Activated naive CD4-positive, alpha-beta T cell treated with anti-CD3 and anti-CD28 coated beads, Interleukin-2, amount 50 U/mL, for 72 hours (primary cell): ENCODE results near the gene NSRP1. TPM values are rescaled to one million over a fixed set of nuclear protein-coding genes. Genes with fewer than 3 reads are reported as not detected.
"Not testable (repeated sequence)": the region's sequence is repeated elsewhere in the genome, so short reads cannot be mapped to it uniquely, and the experiment has no call there.

Experiments
- ATAC-seq, 2 donors: fragments of 150-1000 bp; cut with Tn5 transposase; 2 replicates each; pipeline ENCODE4 v1.10.0; 2021; ENCODE audit warnings: mild to moderate bottlenecking in 2 of 2, moderate library complexity in 2 of 2
- DNase-seq, 2 donors: peaks; one replicate each; pipeline ENCODE4 v3.0.0; 2021 to 2022; ENCODE audit warnings: low spot score in 2 of 2
- H3K27ac Mint-ChIP-seq, 2 donors: one replicate each; pipeline ENCODE4 v1.8.0; 2022; ENCODE audit warnings: mild to moderate bottlenecking in 2 of 2, mixed read lengths in 2 of 2
- H3K36me3 Mint-ChIP-seq, 2 donors: one replicate each; pipeline ENCODE4 v1.8.0; 2022; ENCODE audit warnings: mixed read lengths in 2 of 2
- H3K9me3 Mint-ChIP-seq, 2 donors: one replicate each; pipeline ENCODE4 v1.8.0; 2022; ENCODE audit warnings: mixed read lengths in 2 of 2
- total RNA-seq, 2 donors: library from RNA; stranded (reverse); gene quantifications; one replicate each; pipeline ENCODE4 v1.2.3, GENCODE V29; 2022

Gene NSRP1
- total RNA-seq, 2 donors from 2014 or later, result 22.0 to 33.6 TPM

DNA sequence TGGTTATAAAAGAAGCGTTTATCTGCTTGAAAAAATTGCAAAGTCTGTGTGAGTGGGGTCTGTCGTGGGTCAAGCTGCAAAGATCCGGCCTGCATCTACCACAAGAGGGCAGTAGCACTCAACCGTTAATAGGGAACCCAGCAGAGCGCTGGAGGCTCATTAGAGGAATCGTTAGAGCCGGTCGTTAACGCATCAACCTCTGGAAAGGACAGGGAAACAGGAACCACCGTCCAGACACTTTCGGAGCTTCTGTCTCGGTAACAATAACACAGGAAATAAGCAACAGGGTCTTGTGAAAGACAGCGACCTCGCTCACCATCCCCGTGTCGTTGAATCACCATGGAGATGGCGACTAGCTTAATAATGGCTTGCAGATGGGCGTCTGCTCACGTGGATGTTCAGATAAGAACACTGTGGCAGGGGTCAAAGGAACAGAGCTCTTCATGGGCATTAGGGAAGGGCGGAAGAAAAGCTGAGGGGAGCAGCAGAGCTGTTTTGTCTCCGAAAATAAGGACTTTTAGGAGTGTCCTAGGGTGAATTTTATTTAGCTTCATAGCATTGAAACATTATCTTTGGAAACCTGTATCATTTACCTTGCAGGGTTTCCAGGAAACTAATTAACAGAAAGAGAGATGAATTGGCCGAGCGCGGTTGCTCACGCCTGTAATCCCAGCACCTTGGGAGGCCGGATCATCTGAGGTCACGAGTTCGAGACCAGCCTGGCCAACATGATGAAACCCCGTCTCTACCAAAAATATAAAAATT, 11.9 kb upstream of the NSRP1 start:
- Mint-ChIP-seq H3K36me3 (no peaks in the 10 kb centered on the region), H3K27ac (no peak overlapping the region), H3K9me3 (no peaks in the 10 kb centered on the region)
- peak; percentile 67 to 72 for DNase-seq
- ATAC-seq, result peak; percentile 96 to 98

DNA sequence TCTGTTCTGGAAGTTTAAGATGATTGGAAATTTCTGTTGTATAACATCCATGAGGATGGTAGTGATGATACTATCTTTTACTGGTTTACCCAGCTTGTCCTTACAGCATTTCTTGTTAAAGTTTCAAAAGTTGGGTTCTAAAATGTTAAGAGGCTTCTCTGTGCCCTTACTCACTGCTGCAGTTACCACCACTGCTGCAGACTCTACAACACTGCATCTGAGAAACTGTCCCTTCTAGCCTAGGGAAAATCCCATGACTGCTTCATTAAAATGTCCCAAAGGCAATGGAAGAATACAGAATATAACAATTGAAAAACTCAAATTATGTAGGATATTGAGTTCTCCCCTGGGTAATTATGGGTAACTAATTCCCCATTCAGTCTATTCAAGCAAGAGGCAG, 3.8 kb upstream of the NSRP1 start:
- ATAC-seq, result peak; percentile 8 to 50
- H3K27ac Mint-ChIP-seq, result peak overlapping the region in 1 of 2 donors; percentile 81
- H3K9me3 Mint-ChIP-seq, result no peaks in the 10 kb centered on the region
- no peak for DNase-seq
- peaks cover 12 to 16% of the 10 kb centered on the region in 2 donors for H3K36me3 Mint-ChIP-seq

- Mint-ChIP-seq H3K9me3 (no peaks in the 10 kb centered on the region), H3K36me3 (peaks cover 12 to 20% of the 10 kb centered on the region in 2 donors), H3K27ac (peak overlapping the region in 1 of 2 donors; percentile 81)
- ATAC-seq (peak; percentile 38 to 44), DNase-seq (peak in 1 of 2 donors; percentile 20)
Measured at GRCh38 chr17:30113213-30113612, 3.4 kb upstream of the NSRP1 start.

GRCh38 chr17:30116345-30116660, 313 bp upstream of the NSRP1 start:
- Mint-ChIP-seq H3K27ac (peak overlapping the region; percentile 99 to 100), H3K9me3 (no peaks in the 10 kb centered on the region), H3K36me3 (peaks cover 20 to 36% of the 10 kb centered on the region in 2 donors)
- ATAC-seq (no peak), DNase-seq (no peak)

DNA sequence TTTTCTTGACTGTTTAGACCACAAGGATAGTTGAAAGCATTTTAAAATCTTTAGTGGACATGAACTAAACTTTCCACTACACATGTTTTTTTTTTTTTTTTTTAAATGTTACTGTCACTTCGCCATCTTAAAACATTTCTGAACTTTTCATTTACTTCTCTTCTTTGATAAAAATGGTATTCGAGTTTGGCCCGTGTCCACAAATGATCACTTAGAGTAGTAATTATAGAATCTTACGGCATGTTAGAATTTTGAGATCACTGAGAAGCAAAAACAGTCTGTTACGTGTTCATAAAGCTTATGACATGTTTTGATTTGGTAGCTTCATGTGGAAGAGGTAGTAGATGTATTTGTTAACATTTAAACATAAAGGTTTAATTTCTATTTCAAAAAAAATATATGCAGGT, 1.1 kb downstream of the NSRP1 start:
- ATAC-seq (no peak), DNase-seq (no peak)
- Mint-ChIP-seq H3K27ac (peak overlapping the region; percentile 99 to 100), H3K36me3 (peaks cover 20 to 44% of the 10 kb centered on the region in 2 donors), H3K9me3 (no peaks in the 10 kb centered on the region)

DNA sequence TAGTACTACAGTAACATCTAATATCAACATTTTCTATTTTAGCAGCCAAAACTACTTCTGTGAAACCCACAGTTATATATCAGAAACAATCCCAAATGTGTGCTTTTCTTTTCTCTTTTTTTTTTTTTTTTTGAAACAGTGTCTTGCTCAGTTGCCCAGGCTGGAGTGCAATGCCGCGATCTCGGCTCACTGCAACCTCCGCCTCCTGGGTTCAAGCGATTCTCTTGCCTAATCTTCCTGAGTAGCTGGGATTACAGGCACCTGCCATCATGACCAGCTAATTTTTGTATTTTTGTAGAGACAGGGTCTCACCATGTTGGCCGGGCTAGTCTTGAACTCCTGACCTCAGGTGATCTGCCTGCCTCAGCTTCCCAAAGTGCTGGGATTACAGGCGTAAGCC, 2.0 kb downstream of the NSRP1 start:
- ATAC-seq, DNase-seq, H3K9me3 Mint-ChIP-seq: not testable (repeated sequence)
- Mint-ChIP-seq H3K36me3 (peaks cover 20 to 44% of the 10 kb centered on the region in 2 donors), H3K27ac (peak overlapping the region; percentile 91 to 99)

- H3K9me3 Mint-ChIP-seq, result no peaks in the 10 kb centered on the region
- H3K36me3 Mint-ChIP-seq, result peaks cover 8 to 22% of the 10 kb centered on the region in 2 donors
- DNase-seq (no peak), ATAC-seq (no peak)
- peak overlapping the region in 1 of 2 donors; percentile 12 for H3K27ac Mint-ChIP-seq
Measured at GRCh38 chr17:30124273-30124796, 7.7 kb downstream of the NSRP1 start.

- no peak overlapping the region for H3K27ac Mint-ChIP-seq
- H3K36me3 Mint-ChIP-seq, result no peaks in the 10 kb centered on the region
- DNase-seq (no peak), ATAC-seq (no peak)
- H3K9me3 Mint-ChIP-seq, result no peaks in the 10 kb centered on the region
Measured at GRCh38 chr17:30130121-30130520, 13.5 kb downstream of the NSRP1 start.

GRCh38 chr17:30132615-30133014, 16.0 kb downstream of the NSRP1 start:
- Mint-ChIP-seq H3K27ac (no peak overlapping the region), H3K36me3 (no peaks in the 10 kb centered on the region), H3K9me3 (no peaks in the 10 kb centered on the region)
- no peak for ATAC-seq
- no peak for DNase-seq

- Mint-ChIP-seq H3K36me3 (peaks cover 0 to 6% of the 10 kb centered on the region in 2 donors), H3K27ac (no peak overlapping the region), H3K9me3 (no peaks in the 10 kb centered on the region)
- ATAC-seq (no peak), DNase-seq (no peak)
Measured at GRCh38 chr17:30133197-30133596, 16.6 kb downstream of the NSRP1 start.

GRCh38 chr17:30134551-30134950, 17.9 kb downstream of the NSRP1 start:
- Mint-ChIP-seq H3K36me3 (peaks cover 0 to 13% of the 10 kb centered on the region in 2 donors), H3K9me3 (no peaks in the 10 kb centered on the region), H3K27ac (no peak overlapping the region)
- ATAC-seq (no peak), DNase-seq (no peak)

GRCh38 chr17:30137158-30137557, 20.5 kb downstream of the NSRP1 start:
- no peak for ATAC-seq
- no peak overlapping the region for H3K27ac Mint-ChIP-seq
- no peak for DNase-seq
- no peaks in the 10 kb centered on the region for H3K9me3 Mint-ChIP-seq
- H3K36me3 Mint-ChIP-seq, result peaks cover 0 to 13% of the 10 kb centered on the region in 2 donors

GRCh38 chr17:30147860-30148259, 31.2 kb downstream of the NSRP1 start:
- not testable (repeated sequence) for H3K9me3 Mint-ChIP-seq, DNase-seq
- H3K36me3 Mint-ChIP-seq, result peaks cover 0 to 21% of the 10 kb centered on the region in 2 donors
- H3K27ac Mint-ChIP-seq, result peak overlapping the region in 1 of 2 donors; percentile 41
- peak in 1 of 2 donors; percentile 58 for ATAC-seq

GRCh38 chr17:30148376-30148775, 31.8 kb downstream of the NSRP1 start:
- peaks cover 0 to 21% of the 10 kb centered on the region in 2 donors for H3K36me3 Mint-ChIP-seq
- ATAC-seq (no peak), DNase-seq (no peak)
- H3K9me3 Mint-ChIP-seq, result no peaks in the 10 kb centered on the region
- H3K27ac Mint-ChIP-seq, result peak overlapping the region; percentile 41 to 61

DNA sequence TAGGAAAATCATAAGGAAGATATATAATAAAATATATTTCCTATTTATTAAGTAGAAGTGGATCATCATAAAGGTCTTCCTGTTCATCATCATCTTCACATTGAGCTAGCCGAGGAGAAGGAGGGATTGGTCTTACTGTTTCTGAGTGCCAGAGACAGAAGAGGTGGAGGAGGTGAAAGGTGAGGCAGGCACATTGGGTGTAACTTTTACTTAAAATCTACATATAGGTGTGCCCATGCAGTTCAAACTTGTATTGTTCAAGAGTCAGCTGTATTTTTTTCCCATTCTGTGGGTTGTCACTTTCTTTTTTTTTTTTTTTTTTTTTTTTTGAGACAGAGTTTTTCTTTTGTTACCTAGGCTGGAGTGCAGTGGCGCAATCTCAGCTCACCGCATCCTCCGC, 34.9 kb downstream of the NSRP1 start:
- Mint-ChIP-seq H3K9me3 (no peaks in the 10 kb centered on the region), H3K27ac (no peak overlapping the region), H3K36me3 (peaks cover 0 to 22% of the 10 kb centered on the region in 2 donors)
- ATAC-seq (no peak), DNase-seq (no peak)

DNA sequence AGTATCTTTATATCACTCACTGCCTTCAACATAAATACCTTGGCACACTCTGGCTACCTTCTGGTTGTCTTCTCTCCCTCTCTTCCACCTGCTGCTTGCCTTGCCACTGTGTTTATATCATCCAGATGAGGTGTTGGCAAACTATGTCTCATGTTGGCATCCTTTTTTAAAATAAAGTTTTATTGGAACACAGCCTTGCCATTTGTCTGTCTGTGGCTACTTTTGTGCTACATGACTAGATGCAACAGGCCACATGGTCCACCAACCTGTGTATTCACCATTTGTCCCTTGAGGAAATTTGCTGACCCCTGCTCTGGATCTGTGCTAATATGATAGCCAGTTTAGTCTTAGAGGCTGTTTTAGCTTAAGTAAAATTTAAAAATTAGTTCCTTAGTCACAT, 36.8 kb downstream of the NSRP1 start:
- peaks cover 3 to 38% of the 10 kb centered on the region in 2 donors for H3K36me3 Mint-ChIP-seq
- no peak overlapping the region for H3K27ac Mint-ChIP-seq
- peaks cover 0 to under 1% of the 10 kb centered on the region in 2 donors for H3K9me3 Mint-ChIP-seq
- DNase-seq (no peak), ATAC-seq (no peak)

- DNase-seq (no peak), ATAC-seq (no peak)
- Mint-ChIP-seq H3K36me3 (peaks cover 22 to 48% of the 10 kb centered on the region in 2 donors), H3K9me3 (peaks cover 7 to 10% of the 10 kb centered on the region in 2 donors), H3K27ac (no peak overlapping the region)
Measured at GRCh38 chr17:30155389-30155788, 38.8 kb downstream of the NSRP1 start.
